ENCODE data around the gene ATG16L2.

The ATG16L2 gene

DNA sequence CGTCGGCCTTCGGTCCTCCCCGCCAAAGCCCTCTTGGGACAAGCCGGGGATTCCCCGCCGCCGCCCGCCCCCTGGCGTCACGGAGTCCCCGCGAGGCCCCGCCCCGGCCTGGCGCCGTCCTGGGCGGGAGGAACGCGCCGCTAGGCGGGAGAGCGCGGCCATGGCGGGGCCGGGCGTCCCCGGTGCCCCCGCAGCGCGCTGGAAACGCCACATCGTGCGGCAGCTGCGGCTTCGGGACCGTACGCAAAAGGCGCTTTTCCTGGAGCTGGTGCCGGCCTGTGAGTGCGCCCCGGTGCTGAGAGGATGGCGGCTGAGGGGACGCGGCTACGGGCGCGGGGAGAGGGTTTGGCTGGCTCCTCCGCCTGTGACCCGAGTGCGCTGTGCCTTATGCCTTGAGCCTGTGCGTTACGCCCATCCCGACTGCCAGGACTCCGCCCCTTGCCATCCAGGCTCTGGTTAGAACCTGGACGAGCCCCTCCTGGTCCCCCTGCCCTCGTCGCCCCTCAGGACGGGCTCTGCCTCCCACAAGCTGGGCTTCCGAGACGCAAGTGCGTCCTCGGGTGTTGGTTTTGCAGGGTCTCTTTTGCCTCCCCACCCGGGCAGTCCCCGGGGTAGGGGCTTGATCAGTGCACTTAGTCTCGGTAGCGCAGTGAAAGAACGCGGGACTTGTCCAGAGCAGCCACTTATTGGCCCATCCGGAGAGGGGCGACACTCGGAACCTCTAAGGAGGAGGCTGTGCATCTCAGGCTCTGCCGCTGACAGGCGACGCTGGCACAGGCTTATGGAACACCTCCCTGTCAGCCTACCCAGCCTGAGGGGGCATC, at the start of gene ATG16L2:
Gene ATG16L2 (plus strand): TSS at position 126 of the 824 bp plus-strand sequence. CDS start 35 bp downstream, at position 161.
- DNase-seq = peak; percentile 74 to 75

GRCh38 chr11:72764503-72764902, 49.7 kb upstream of the ATG16L2 start:
- DNase-seq = no peak

DNA sequence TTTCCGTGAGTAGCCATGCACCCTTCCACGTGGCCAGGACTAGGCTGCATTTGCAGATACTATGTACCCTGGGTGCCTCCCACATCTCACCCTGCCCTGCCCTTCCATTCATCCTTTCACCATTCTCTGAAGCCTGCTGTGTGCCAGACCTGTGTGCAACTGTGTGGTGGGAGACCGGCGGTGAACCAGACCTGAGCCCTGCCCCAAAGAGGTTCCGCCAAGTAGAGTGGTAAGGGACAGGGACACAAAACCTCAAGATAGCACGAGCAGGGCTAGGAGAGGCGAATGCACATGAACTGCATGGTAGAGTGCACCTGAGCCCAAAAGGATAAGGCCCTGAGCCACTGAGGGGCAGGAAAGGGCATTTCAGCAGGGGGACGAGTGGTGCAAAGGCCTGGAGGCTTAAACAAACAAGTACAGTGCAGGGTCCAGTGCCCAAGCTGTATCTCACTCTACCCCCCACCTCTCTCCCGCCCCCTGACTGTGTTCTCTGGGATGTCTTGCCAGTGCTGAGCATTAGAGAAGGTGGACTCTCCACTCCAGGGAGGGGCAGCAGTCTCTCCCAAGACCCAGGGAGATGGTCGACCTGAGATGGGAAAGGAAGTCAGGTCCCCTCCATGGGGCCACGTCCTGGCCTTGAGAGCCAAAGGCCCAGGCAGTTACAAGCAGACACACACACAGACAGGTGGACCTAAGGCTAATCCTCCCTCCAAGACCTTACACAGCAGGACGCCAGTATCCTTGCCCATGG, 47.9 kb upstream of the ATG16L2 start:
- no peak for DNase-seq

GRCh38 chr11:72767203-72768062, 46.8 kb upstream of the ATG16L2 start:
- no peak for DNase-seq

GRCh38 chr11:72768581-72768980, 45.6 kb upstream of the ATG16L2 start:
- DNase-seq = no peak

GRCh38 chr11:72769680-72770079, 44.5 kb upstream of the ATG16L2 start:
- no peak for DNase-seq

DNA sequence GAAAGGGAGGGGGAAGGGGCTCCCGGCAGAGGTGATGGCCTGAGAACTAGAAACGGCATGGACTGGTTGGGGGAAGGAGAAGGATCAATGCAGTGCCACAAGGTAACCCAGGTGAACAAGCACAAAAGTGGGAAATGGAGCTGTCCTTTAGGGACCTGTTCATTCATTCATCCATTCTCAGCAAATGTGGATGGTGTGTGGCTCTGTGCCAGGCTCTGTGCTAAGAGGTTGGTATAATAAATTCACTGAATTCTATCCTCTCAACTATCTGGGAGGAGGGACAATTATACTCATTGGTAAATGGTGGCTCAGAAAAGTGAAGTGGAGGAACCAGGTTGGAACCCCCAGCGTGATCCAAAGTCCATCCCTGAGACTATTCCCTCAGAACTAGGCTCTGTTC, 43.4 kb upstream of the ATG16L2 start:
- DNase-seq = no peak

DNA sequence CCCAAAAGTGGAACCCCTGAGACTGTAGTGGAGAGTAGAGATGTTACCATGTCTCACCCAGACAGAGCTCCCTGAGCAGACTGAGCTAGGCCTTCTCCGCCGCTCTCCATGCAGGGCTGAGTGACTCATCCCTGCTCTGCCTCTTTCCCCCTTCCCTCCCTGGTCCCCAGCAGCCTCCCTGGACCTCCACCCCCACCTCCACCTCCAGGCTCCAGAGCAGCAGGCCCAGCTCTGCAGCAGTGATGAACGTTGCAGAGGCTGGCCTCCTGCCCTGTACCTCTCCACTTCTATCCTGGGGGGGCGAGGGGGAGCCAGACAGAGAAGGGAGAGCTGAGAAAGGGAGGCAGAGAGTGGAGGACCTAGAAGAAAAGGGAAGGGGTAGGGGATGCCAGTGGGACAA, 42.7 kb upstream of the ATG16L2 start:
- no peak for DNase-seq

GRCh38 chr11:72772059-72772458, 42.2 kb upstream of the ATG16L2 start:
- no peak for DNase-seq

DNA sequence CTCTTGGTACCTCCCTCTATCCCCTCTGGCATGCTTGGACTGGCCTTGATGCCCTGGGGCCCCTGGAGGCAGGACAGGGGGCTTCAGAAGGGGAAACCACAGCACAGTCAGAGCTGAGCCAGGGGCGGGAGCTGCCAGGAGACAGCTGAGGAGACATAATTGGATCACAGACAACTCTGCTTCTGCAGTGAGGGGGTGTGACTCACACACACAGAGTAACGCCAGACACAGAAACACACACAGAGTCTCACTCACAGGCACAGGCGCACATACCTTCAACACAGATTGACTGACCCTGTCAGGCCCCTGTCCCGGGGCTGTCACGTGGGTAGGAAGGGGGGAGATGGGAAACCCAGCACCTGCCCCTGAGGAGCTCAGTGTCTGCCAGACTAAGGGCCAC, 40.9 kb upstream of the ATG16L2 start:
- DNase-seq = no peak

GRCh38 chr11:72773696-72774095, 40.5 kb upstream of the ATG16L2 start:
- no peak for DNase-seq

DNA sequence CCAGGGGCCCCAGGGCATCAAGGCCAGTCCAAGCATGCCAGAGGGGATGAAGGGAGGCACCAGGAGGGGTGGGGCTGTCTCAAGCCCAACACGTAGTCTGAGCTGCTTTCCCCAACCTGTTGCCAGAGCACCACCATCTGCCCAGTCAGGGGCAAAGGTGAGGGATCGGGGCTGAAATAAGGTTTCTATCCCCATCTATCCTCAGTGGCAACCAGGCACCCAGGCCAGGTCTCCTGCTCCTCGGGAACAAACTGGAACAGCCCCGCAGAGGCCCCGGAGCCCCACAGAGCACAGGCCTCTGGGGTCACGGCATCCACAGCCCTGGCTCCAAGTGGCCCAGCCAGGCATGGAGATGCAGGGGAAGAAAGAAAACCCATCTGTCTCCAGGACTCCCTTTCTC, 39.7 kb upstream of the ATG16L2 start:
- no peak for DNase-seq

DNA sequence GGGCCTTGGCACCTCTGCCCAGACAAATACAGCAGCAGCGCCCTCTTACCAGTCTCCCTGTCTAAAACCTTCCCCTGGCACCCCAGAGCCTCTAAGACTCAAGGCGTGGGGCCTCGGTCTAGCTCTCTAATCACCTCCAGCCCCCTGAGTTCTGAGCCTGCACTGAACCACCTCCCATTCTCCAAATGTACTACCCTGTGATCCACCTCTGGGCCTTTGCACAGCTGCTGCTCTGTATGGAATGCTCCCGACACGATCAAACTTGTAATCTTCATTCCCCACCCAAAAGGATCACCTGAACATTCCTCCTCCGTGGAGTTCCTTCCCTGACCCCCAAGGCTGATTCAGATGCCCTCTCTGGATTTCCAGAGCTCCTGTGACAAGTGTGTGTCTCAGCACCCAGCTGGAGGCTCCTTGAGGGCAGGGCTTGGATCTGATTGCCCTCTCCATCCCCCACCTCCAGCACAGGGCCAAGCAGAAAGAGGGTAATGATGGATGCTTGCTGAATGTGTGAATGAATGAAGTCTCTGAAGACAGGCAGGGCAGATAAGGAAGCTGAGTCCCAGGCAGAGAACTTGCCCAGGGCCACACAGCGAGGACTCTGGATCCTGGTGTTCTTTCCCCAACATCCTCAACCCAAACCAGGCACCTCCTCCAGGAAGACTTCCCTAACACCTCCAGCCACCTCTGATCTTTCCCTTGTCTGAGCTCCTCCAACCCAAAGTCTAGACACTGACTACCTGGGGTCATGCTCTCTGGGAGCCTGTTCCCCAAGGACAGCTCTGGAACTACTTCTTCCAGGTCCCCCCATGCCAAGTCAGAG, 38.7 kb upstream of the ATG16L2 start:
- DNase-seq = no peak

DNA sequence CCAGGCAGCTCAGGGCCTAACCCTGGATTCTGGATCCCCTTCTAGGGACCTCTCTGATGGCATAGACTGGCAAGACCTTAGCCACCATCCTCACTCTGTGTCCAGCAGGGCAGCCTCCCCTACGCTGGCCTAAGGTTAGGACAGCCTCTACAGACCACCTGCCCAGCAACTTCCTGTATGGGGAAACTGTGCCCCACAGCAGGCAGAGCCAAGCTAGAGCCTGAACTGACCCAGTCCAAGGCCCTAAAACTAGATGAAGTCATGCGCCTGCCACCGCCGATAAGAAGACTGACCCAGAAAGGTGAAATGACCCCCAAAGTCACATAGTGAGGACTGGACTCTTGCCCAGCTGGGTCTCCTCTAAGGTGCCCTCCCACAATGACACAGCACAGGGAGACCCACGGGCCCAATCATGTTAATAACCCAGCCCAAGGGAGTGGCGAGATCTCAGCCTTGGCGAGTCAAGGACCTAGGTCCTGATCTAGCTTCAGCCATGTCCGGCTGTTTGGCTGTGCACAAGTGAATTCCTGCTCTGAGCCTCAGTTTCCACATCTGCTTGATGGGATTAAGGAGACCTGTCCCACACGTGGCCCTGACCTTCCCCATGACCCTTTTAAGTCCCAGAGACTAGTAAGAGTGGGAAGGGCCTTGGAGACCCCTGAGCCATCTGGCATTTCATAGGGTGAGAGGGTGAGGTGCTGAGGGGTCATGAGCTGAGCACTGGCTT, 37.9 kb upstream of the ATG16L2 start:
- DNase-seq = no peak

GRCh38 chr11:72776844-72777754, 37.1 kb upstream of the ATG16L2 start:
- no peak for DNase-seq

GRCh38 chr11:72777755-72778278, 36.4 kb upstream of the ATG16L2 start:
- no peak for DNase-seq

- no peak for DNase-seq
Observed at GRCh38 chr11:72778535-72779494, 35.4 kb upstream of the ATG16L2 start.

DNA sequence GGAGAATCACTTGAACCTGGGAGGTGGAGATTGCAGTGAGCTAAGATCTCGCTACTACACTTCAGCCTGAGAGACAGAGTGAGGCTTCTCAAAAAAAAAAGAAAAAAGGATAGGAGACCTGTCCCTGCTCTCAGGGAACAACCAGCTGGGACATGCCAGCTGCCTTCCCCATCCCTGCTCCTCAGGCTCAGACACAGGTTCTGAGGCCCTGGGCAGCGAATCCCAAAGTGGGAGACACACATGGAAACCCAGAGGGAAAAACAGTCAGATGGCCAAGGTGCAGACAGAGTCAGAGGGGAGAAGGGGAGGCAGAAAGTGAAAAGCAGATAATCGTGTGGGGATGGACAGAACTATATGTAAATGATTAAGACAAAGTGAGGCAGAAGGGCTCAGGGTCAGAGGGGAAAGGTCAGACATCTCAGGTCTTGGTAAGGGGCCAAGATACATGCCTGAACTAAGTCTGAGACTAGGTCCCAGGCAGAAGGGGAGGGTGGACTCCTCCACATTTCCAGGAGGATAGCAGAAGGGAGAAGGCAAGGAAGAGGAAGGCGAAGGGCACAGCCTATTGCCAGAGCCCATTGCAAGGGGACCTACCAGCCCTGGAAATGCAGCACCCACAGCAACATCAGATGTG, 34.6 kb upstream of the ATG16L2 start:
- DNase-seq = no peak
